Thymus (tissue), 11 donors: ENCODE results near the gene GFRA1. TPM values are rescaled to one million over a fixed set of nuclear protein-coding genes. Genes with fewer than 3 reads are reported as not detected.

Experiments used
- DNase-seq, 9 donors: peaks; one replicate each; pipeline ENCODE4 v3.0.0-alpha.2; 2013; ENCODE audit warnings: low spot score in 9 of 9, low read depth in 6 of 9, missing footprints in 1 of 9
- H3K27ac ChIP-seq, 2 donors: one replicate each; pipeline ENCODE4 v1.5.1; 2013; ENCODE audit warnings: control low read depth in 1 of 2, low read depth in 1 of 2, low read length in 1 of 2, mild to moderate bottlenecking in 1 of 2, moderate library complexity in 1 of 2
- H3K27me3 ChIP-seq, 2 donors: one replicate each; pipeline ENCODE4 v1.5.1; 2013; ENCODE audit warnings: low read length in 1 of 2; ENCODE audit not compliant: control insufficient read depth in 2 of 2, insufficient read depth in 1 of 2
- H3K36me3 ChIP-seq, 2 donors: one replicate each; pipeline ENCODE4 v1.5.1; 2013; ENCODE audit warnings: low read length in 1 of 2, mild to moderate bottlenecking in 1 of 2, moderate library complexity in 1 of 2; ENCODE audit not compliant: control insufficient read depth in 2 of 2, insufficient read depth in 2 of 2
- H3K4me1 ChIP-seq, 2 donors: one replicate each; pipeline ENCODE4 v1.5.1; 2013; ENCODE audit warnings: low read length in 2 of 2; ENCODE audit not compliant: control insufficient read depth in 2 of 2, insufficient read depth in 2 of 2
- H3K4me3 ChIP-seq, 2 donors: one replicate each; pipeline ENCODE4 v1.5.1; 2013; ENCODE audit warnings: low read length in 2 of 2, control low read depth in 1 of 2, mild to moderate bottlenecking in 1 of 2
- H3K9me3 ChIP-seq, 2 donors: one replicate each; pipeline ENCODE4 v1.5.1; 2013; ENCODE audit warnings: low read length in 1 of 2, mild to moderate bottlenecking in 1 of 2; ENCODE audit not compliant: control insufficient read depth in 2 of 2, insufficient read depth in 1 of 2
- WGBS: extraction: QIAGEN DNeasy Blood & Tissue Kit; methylation state at CpG from one replicate; pipeline ENCODE4 v1.1.7; 2013; 5-methylcytosine and 5-hydroxymethylcytosine counted together
- polyA plus RNA-seq: library from polyadenylated mRNA; stranded (reverse); fragments of 200-250 nt; gene quantifications from one replicate; pipeline ENCODE4 v1.2.3, GENCODE V29; 2013
- total RNA-seq: library from RNA; stranded (reverse); fragments of 120-200 nt; gene quantifications from one replicate; pipeline ENCODE4 v1.2.4, GENCODE V29; 2013
- donor health status: healthy.

Gene GFRA1
- total and polyA plus RNA-seq, 2 donors: 1.6 to 5.0 TPM

DNA sequence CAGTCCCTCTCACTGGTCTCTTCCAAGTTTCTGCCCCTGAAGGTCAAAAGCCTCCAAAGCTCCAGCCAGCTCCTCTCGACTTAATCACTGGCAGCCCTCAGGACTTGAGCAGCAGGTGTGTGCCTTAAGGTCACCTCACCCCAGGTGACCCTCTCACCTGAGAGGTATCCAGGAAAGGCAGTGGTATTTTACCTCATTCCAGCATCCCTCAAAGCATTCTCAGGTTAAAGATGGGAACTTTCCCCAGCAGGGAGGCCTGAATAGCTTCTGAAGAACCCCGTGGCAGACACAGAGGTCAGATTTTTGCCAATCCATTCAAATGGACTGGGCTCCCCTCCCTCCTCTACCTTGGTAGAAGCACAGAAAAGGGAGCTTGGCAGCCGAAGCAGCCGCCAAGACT lies 148.2 kb downstream of the GFRA1 start:
- Histone ChIP-seq H3K4me3 (no peak overlapping the region), H3K27ac (no peak overlapping the region), H3K36me3 (no peaks in the 10 kb centered on the region), H3K27me3 (no peaks in the 10 kb centered on the region), H3K4me1 (no peaks in the 10 kb centered on the region), H3K9me3 (no peaks in the 10 kb centered on the region)
- no peak for DNase-seq
- 54% methylated on average over 4 of the region's 4 CpGs for WGBS

DNA sequence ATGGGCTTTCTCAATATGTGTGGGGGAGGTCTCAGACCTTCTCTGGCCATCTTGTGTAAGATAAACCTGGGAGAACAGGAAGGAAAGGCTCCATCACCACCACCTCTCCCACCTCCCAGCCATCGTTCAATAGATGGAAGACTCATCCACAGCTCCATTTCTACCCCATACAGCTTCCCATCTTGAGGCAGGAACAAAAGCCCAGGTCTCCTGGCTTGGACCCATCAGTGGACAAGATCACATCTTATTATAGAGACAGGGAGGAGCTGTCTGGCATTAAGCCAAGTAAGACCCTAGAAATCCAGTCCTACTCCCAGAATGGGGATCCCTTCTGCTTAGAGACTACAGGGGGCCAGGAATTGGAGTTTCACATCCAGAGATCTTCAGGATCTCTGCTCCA lies 150.3 kb downstream of the GFRA1 start:
- no peaks in the 10 kb centered on the region for H3K36me3 ChIP-seq
- H3K4me1 ChIP-seq: no peaks in the 10 kb centered on the region
- DNase-seq: no peak
- H3K27ac ChIP-seq: no peak overlapping the region
- H3K9me3 ChIP-seq: no peaks in the 10 kb centered on the region
- 86% methylated on average over 1 of the region's 1 CpG for WGBS
- H3K4me3 ChIP-seq: no peak overlapping the region
- no peaks in the 10 kb centered on the region for H3K27me3 ChIP-seq

DNA sequence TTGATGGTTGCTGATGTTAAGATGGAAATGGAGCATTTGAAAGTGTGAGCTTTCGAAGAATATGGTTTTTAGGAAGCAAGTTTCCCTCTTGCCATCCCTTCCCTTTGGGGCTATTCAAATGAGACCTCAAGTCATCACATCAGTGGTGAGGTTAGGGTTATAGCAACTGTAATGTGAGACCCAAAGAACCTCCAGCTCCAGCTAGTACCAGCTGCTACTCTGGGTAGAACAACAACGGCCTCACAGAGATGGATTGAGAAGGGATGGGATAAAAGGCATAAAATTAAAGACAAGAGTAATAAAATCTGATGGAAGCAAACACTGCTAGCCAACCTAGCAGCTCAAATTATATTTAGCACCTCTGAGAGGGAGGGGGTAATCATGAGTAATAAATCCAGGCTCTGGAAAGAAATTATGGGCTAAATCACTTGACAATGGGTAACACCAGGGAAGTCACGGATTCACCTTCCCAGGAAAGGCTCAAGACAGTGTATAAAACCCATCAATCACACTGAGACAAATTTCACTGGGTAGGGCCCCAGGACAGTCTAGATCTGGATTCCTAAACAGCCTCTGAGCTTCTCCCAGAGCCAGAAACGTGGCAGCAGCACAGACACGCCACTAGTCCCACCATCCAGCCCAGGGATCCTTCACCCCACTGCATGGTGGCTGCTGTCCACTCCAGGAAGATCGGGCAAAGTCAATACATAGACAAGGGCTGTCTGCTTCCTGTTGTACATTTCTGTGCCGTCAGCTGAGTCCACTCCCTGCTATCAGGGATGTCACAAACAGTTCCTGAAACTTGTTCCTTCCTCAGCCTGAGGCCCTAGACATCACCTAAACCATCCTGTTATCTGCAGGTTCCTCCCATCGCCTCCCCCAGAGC lies 151.1 kb downstream of the GFRA1 start:
- DNase-seq: no peak
- Histone ChIP-seq H3K27ac (no peak overlapping the region), H3K4me1 (no peaks in the 10 kb centered on the region), H3K4me3 (no peak overlapping the region), H3K27me3 (no peaks in the 10 kb centered on the region), H3K36me3 (no peaks in the 10 kb centered on the region), H3K9me3 (no peaks in the 10 kb centered on the region)
- WGBS: 68% methylated on average over 8 of the region's 8 CpGs

DNA sequence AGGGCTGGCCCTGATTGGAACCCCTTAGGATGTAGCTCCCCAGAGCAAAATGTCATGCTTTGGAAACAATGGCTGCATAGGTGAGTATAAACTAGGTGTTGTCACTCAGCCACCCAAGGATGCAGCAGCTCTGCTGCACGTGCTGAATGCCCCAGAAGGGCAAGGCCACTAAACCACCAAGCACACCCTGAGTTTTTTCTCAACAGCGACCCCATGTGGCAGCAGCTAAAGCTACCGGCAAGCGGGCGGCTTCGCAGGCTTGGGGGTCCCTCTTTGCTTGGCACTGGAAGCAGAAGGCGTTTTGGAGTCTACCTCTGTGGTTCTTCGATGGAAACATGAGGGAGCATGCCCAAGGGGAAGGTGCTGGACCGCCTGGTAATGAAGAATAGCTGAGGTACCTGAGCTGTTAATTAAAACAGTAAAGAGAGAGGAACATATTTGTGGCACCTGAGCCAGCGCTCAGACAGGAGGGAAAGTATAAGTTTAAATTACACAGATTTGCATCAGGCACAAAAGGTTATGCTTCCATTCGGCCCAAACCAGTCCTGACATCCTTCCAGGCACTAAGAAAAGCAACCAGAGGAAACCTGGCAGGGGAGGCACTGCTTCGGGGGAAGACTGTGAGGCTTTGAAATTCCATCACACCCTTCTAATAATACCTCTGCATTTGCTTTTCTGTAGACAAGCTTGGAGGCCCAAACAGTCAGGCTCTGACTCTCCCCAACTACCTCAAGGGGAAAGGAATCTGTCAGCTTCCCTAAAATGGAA lies 152.1 kb downstream of the GFRA1 start:
- H3K4me3 ChIP-seq: no peak overlapping the region
- 54% methylated on average over 12 of the region's 12 CpGs for WGBS
- no peak for DNase-seq
- no peaks in the 10 kb centered on the region for H3K9me3 ChIP-seq
- H3K36me3 ChIP-seq: no peaks in the 10 kb centered on the region
- no peaks in the 10 kb centered on the region for H3K27me3 ChIP-seq
- H3K4me1 ChIP-seq: no peaks in the 10 kb centered on the region
- H3K27ac ChIP-seq: no peak overlapping the region

DNA sequence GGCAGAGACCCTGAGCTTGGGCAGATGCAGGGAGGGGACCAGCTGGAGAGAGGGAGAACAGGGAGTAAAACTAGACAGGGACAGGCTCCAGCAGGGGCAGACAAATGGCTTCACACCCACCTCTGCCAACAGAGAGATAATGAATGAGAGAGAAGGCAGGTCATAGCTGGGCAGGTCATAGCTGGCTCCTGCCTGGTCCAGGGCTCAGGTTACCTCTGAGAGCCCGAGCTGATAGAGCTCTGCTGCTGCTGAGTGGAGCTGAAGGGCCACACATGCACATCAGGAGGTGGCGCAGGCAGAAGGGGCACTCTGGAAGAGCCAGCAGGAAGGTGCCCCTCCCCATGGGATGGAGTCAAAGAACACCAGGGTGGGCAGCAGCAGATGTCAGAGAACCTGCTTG lies 154.2 kb downstream of the GFRA1 start:
- no peak overlapping the region for H3K4me3 ChIP-seq
- 68% methylated on average over 2 of the region's 2 CpGs for WGBS
- no peaks in the 10 kb centered on the region for H3K36me3 ChIP-seq
- no peak overlapping the region for H3K27ac ChIP-seq
- no peaks in the 10 kb centered on the region for H3K9me3 ChIP-seq
- no peak for DNase-seq
- no peaks in the 10 kb centered on the region for H3K4me1 ChIP-seq
- no peaks in the 10 kb centered on the region for H3K27me3 ChIP-seq

DNA sequence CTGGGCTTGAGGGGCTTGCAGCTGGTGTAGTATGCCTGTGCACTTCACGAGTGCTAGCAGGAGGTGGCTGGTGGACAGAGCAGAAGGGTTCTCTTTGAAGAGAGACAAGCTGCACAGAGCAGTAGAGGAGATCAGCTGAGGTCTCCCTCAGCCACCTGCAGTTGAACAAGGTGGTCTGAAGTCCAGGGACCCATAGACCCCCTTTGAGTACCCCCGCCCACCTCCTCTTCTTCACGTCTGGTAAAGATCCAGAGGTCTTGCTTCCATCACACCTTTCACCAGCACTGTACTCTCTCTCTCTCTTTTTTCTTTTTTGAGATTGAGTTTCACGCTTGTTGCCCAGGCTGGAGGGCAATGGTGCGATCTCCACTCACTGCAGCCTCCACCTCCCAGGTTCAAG lies 157.2 kb downstream of the GFRA1 start:
- DNase-seq: no peak
- no peaks in the 10 kb centered on the region for H3K9me3 ChIP-seq
- H3K4me3 ChIP-seq: no peak overlapping the region
- H3K4me1 ChIP-seq: no peaks in the 10 kb centered on the region
- H3K27ac ChIP-seq: no peak overlapping the region
- WGBS: 92% methylated on average over 5 of the region's 5 CpGs
- no peaks in the 10 kb centered on the region for H3K36me3 ChIP-seq
- no peaks in the 10 kb centered on the region for H3K27me3 ChIP-seq

DNA sequence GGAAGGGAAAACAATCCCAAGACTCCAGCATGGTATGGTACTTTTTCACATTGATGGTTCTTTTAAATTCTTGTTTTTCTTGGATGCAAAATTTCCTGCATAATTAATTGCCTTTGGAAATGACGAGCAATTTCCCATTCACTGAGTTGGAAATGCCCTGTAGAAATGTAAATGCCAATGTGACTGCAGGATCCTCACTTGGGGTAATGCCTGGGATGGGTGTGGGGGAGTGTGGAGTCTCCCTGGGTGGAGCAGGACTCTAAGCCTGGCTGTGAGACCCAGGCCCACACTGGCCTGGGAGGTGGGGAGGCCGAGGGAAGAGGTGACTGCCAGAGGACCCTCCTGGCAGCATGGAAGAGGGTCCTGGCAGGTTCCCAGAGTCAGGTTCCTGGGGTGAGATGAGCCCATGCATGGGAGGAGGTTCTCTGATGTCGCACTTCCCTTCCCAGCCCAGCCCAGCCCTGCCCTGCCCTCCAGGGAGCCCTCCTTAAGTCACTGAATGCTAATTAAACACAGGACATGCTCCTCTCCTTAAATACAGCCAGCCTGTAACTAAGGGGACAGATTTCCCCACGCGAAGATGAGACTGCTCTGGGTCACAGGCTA lies 157.9 kb downstream of the GFRA1 start:
- Histone ChIP-seq H3K4me1 (no peaks in the 10 kb centered on the region), H3K36me3 (no peaks in the 10 kb centered on the region), H3K27me3 (no peaks in the 10 kb centered on the region), H3K9me3 (no peaks in the 10 kb centered on the region), H3K27ac (no peak overlapping the region), H3K4me3 (no peak overlapping the region)
- WGBS: 52% methylated on average over 5 of the region's 5 CpGs
- DNase-seq: no peak

DNA sequence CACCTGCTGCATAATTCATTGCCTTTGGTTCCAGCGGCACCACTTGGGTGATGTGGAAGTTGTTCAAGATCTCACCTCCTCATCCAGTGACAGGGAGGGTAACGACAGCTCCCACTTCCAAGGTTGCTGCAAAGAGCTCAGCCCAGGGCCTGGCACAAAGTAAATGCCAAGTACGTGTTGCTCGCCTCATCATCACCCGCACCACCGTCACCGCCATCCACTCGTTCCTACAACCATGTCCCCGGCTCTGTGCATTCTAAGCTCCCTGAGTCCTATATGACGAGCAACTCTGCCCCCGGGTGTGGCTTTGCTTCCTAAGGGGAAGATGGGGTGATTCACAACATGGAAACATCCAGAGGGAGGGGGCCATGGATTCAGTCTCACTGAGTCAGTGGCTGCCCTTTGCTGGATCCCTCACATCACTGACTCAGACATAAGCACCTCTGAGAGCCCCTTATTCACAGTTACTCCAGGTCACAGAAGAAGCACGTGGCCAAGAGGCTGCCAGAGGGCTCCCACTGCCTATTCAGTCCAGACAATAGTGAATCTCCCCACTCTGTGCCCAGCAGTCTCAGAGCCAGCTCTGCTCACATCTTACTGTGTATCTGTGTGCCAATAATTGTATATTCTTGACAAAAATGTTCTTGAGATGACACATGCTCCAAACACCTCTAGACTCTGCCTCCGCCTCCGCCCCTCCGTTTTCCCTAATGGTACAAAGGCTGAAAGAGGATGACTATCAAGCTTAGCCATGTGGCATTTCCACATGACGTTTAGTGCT lies 159.1 kb downstream of the GFRA1 start:
- H3K27me3 ChIP-seq: no peaks in the 10 kb centered on the region
- no peaks in the 10 kb centered on the region for H3K36me3 ChIP-seq
- WGBS: 89% methylated on average over 16 of the region's 16 CpGs
- DNase-seq: no peak
- H3K27ac ChIP-seq: no peak overlapping the region
- no peak overlapping the region for H3K4me3 ChIP-seq
- H3K9me3 ChIP-seq: no peaks in the 10 kb centered on the region
- H3K4me1 ChIP-seq: no peaks in the 10 kb centered on the region
